ENCODE results near the gene DECR2.
A peak's percentile ranks its signal among the peaks of the same experiment; 100 is the strongest.
"Not testable (repeated sequence)": the region's sequence is repeated elsewhere in the genome, so short reads cannot be mapped to it uniquely, and the experiment has no call there.

The DECR2 gene

GRCh38 chr16:361341-361871, 40.3 kb upstream of the DECR2 start:
- Histone ChIP-seq H3K27ac (ENCODE audit: low read depth, low read length) (no peak overlapping the region), H3K4me2 (ENCODE audit: low read length) (no peak overlapping the region), H3K9me3 (ENCODE audit: control insufficient read depth, insufficient read depth, low read length) (no peaks in the 10 kb centered on the region), H3K36me3 (ENCODE audit: control insufficient read depth, low read length) (peaks cover 2% of the 10 kb centered on the region; the same call in 1 of the 2 replicates), H4K20me1 (ENCODE audit: control insufficient read depth, insufficient read depth, low read depth, low read length) (0 out of 2 replicates have a peak, but pooled peaks cover 5% of the 10 kb centered on the region), H3K79me2 (ENCODE audit: control insufficient read depth, low read length) (no peaks in the 10 kb centered on the region), H3K4me3 (ENCODE audit: low read length) (no peak overlapping the region), H3F3A (ENCODE audit: control insufficient read depth, insufficient read depth) (no peaks in the 10 kb centered on the region), H3K9me2 (replicated peaks; ENCODE audit: control insufficient read depth, low read length) (no peaks in the 10 kb centered on the region), H3K27me3 (ENCODE audit: control insufficient read depth, low read length) (no peaks in the 10 kb centered on the region), H3K4me1 (ENCODE audit: control insufficient read depth, low read length) (no peaks in the 10 kb centered on the region)
- TF ChIP-seq CTCF (IDR thresholded peaks at IDR 0.05; ENCODE audit: low read depth, low read length, poor library complexity, severe bottlenecking) (no peak), EZH2phosphoT487 (IDR thresholded peaks at IDR 0.05; ENCODE audit: borderline replicate concordance, low read length) (no peak)

GRCh38 chr16:361872-362701, 39.6 kb upstream of the DECR2 start:
- 0 out of 2 replicates have a peak, but pooled peaks cover 5% of the 10 kb centered on the region for H4K20me1 ChIP-seq (ENCODE audit: control insufficient read depth, insufficient read depth, low read depth, low read length)
- no peak overlapping the region for H3K4me3 ChIP-seq (ENCODE audit: low read length)
- H3K4me1 ChIP-seq (ENCODE audit: control insufficient read depth, low read length) = no peaks in the 10 kb centered on the region
- H3K27ac ChIP-seq (ENCODE audit: low read depth, low read length) = no peak overlapping the region
- H3K27me3 ChIP-seq (ENCODE audit: control insufficient read depth, low read length) = no peaks in the 10 kb centered on the region
- H3K79me2 ChIP-seq (ENCODE audit: control insufficient read depth, low read length) = no peaks in the 10 kb centered on the region
- peaks cover 4% of the 10 kb centered on the region for H3K36me3 ChIP-seq (ENCODE audit: control insufficient read depth, low read length)
- H3K9me2 ChIP-seq (replicated peaks; ENCODE audit: control insufficient read depth, low read length) = no peaks in the 10 kb centered on the region
- TF ChIP-seq CTCF (IDR thresholded peaks at IDR 0.05; ENCODE audit: low read depth, low read length, poor library complexity, severe bottlenecking) (peak; percentile 66), EZH2phosphoT487 (IDR thresholded peaks at IDR 0.05; ENCODE audit: borderline replicate concordance, low read length) (no peak)
- no peak overlapping the region for H3K4me2 ChIP-seq (ENCODE audit: low read length)
- no peaks in the 10 kb centered on the region for H3F3A ChIP-seq (ENCODE audit: control insufficient read depth, insufficient read depth)
- H3K9me3 ChIP-seq (ENCODE audit: control insufficient read depth, insufficient read depth, low read length) = no peaks in the 10 kb centered on the region

- not testable (repeated sequence) for H3F3A ChIP-seq (ENCODE audit: control insufficient read depth, insufficient read depth); H4K20me1 ChIP-seq (ENCODE audit: control insufficient read depth, insufficient read depth, low read depth, low read length); H3K9me2 ChIP-seq (replicated peaks; ENCODE audit: control insufficient read depth, low read length); H3K36me3 ChIP-seq (ENCODE audit: control insufficient read depth, low read length); H3K27ac ChIP-seq (ENCODE audit: low read depth, low read length); H3K4me3 ChIP-seq (ENCODE audit: low read length); H3K27me3 ChIP-seq (ENCODE audit: control insufficient read depth, low read length); H3K4me2 ChIP-seq (ENCODE audit: low read length); H3K79me2 ChIP-seq (ENCODE audit: control insufficient read depth, low read length); H3K9me3 ChIP-seq (ENCODE audit: control insufficient read depth, insufficient read depth, low read length); H3K4me1 ChIP-seq (ENCODE audit: control insufficient read depth, low read length)
Observed at GRCh38 chr16:362702-362999, 39.0 kb upstream of the DECR2 start.

GRCh38 chr16:363110-363765, 38.4 kb upstream of the DECR2 start:
- H3K4me1 ChIP-seq (ENCODE audit: control insufficient read depth, low read length) = no peaks in the 10 kb centered on the region
- 0 out of 2 replicates have a peak, but pooled peaks cover 5% of the 10 kb centered on the region for H4K20me1 ChIP-seq (ENCODE audit: control insufficient read depth, insufficient read depth, low read depth, low read length)
- H3K27me3 ChIP-seq (ENCODE audit: control insufficient read depth, low read length) = no peaks in the 10 kb centered on the region
- H3K79me2 ChIP-seq (ENCODE audit: control insufficient read depth, low read length) = no peaks in the 10 kb centered on the region
- H3K9me2 ChIP-seq (replicated peaks; ENCODE audit: control insufficient read depth, low read length) = no peaks in the 10 kb centered on the region
- H3K27ac ChIP-seq (ENCODE audit: low read depth, low read length) = no peak overlapping the region
- no peak overlapping the region for H3K4me2 ChIP-seq (ENCODE audit: low read length)
- no peak for TF ChIP-seq CTCF (IDR thresholded peaks at IDR 0.05; ENCODE audit: low read depth, low read length, poor library complexity, severe bottlenecking)
- no peak for TF ChIP-seq EZH2phosphoT487 (IDR thresholded peaks at IDR 0.05; ENCODE audit: borderline replicate concordance, low read length)
- peaks cover 15% of the 10 kb centered on the region for H3K36me3 ChIP-seq (ENCODE audit: control insufficient read depth, low read length)
- no peaks in the 10 kb centered on the region for H3K9me3 ChIP-seq (ENCODE audit: control insufficient read depth, insufficient read depth, low read length)
- H3F3A ChIP-seq (ENCODE audit: control insufficient read depth, insufficient read depth) = no peaks in the 10 kb centered on the region
- H3K4me3 ChIP-seq (ENCODE audit: low read length) = no peak overlapping the region
